Measurements from ENCODE around the gene INTS11.
"Not testable (repeated sequence)": the region's sequence is repeated elsewhere in the genome, so short reads cannot be mapped to it uniquely, and the experiment has no call there.

The INTS11 gene

GRCh38 chr1:1329304-1330210, 5.1 kb upstream of the INTS11 start:
- DNase-seq (ENCODE audit: low read depth in 2 of 2) = no peak

- DNase-seq (ENCODE audit: low read depth in 2 of 2) = no peak
Measured at GRCh38 chr1:1328254-1328653, 3.8 kb upstream of the INTS11 start.

- no peak for DNase-seq (ENCODE audit: low read depth in 2 of 2)
Measured at GRCh38 chr1:1327291-1327690, 2.8 kb upstream of the INTS11 start.

- no peak for DNase-seq (ENCODE audit: low read depth in 2 of 2)
Measured at GRCh38 chr1:1326075-1326605, 1.7 kb upstream of the INTS11 start.

- no peak for DNase-seq (ENCODE audit: low read depth in 2 of 2)
Measured at GRCh38 chr1:1325288-1326074, 1.0 kb upstream of the INTS11 start.

GRCh38 chr1:1324084-1324523, 356 bp downstream of the INTS11 start:
- no peak for DNase-seq (ENCODE audit: low read depth in 2 of 2)

- no peak for DNase-seq (ENCODE audit: low read depth in 2 of 2)
Measured at GRCh38 chr1:1322952-1323351, 1.5 kb downstream of the INTS11 start.

GRCh38 chr1:1322418-1322817, 2.0 kb downstream of the INTS11 start:
- no peak for DNase-seq (ENCODE audit: low read depth in 2 of 2)

- DNase-seq (ENCODE audit: low read depth in 2 of 2) = no peak
Measured at GRCh38 chr1:1321477-1321876, 3.0 kb downstream of the INTS11 start.

- no peak for DNase-seq (ENCODE audit: low read depth in 2 of 2)
Measured at GRCh38 chr1:1320666-1321448, 3.6 kb downstream of the INTS11 start.

- DNase-seq (ENCODE audit: low read depth in 2 of 2) = no peak
Measured at GRCh38 chr1:1319646-1319941, 4.9 kb downstream of the INTS11 start.

- DNase-seq (ENCODE audit: low read depth in 2 of 2) = no peak
Measured at GRCh38 chr1:1318777-1319645, 5.4 kb downstream of the INTS11 start.

- no peak for DNase-seq (ENCODE audit: low read depth in 2 of 2)
Measured at GRCh38 chr1:1318131-1318652, 6.3 kb downstream of the INTS11 start.

- no peak for DNase-seq (ENCODE audit: low read depth in 2 of 2)
Measured at GRCh38 chr1:1317420-1317819, 7.0 kb downstream of the INTS11 start.

GRCh38 chr1:1316199-1316598, 8.3 kb downstream of the INTS11 start:
- DNase-seq (ENCODE audit: low read depth in 2 of 2) = not testable (repeated sequence)

- no peak for DNase-seq (ENCODE audit: low read depth in 2 of 2)
Measured at GRCh38 chr1:1315435-1315954, 9.0 kb downstream of the INTS11 start.

- DNase-seq (ENCODE audit: low read depth in 2 of 2) = no peak
Measured at GRCh38 chr1:1314678-1315335, 9.7 kb downstream of the INTS11 start.

- no peak for DNase-seq (ENCODE audit: low read depth in 2 of 2)
Measured at GRCh38 chr1:1314237-1314586, 10.2 kb downstream of the INTS11 start.

GRCh38 chr1:1313500-1314236, 10.8 kb downstream of the INTS11 start:
- DNase-seq (ENCODE audit: low read depth in 2 of 2) = no peak
